Hepatocyte (in vitro differentiated cells): ENCODE data around the gene XG.

Experiments
- CTCF ChIP-seq: fragments of 200-600 bp; sonication (generic); IDR thresholded peaks from 2 replicates; pipeline ENCODE4 v1.5.1; 2016; ENCODE audit warnings: antibody characterized with exemption, mild to moderate bottlenecking; ENCODE audit not compliant: poor library complexity
- EZH2 ChIP-seq: fragments of 200-600 bp; sonication (generic); IDR thresholded peaks from 2 replicates; pipeline ENCODE4 v1.6.1; 2016; ENCODE audit warnings: antibody characterized with exemption, mild to moderate bottlenecking, borderline replicate concordance
- EZH2phosphoT487 ChIP-seq: fragments of 200-600 bp; sonication (generic); IDR thresholded peaks from one replicate; pipeline ENCODE4 v1.6.1; 2018; ENCODE audit warnings: antibody characterized with exemption, mild to moderate bottlenecking, low read depth, moderate library complexity; ENCODE audit not compliant: unreplicated experiment, severe bottlenecking

- no peak for TF ChIP-seq EZH2
- TF ChIP-seq CTCF = no peak
- TF ChIP-seq EZH2phosphoT487 = no peak
These were observed 42.5 kb downstream of the XG start for GRCh38 chrX:2794336-2794735.
